ELF-1 (cell line): Measurements from ENCODE around the gene GRK4.
A peak's percentile ranks its signal among the peaks of the same experiment; 100 is the strongest.
"Not testable (repeated sequence)": the region's sequence is repeated elsewhere in the genome, so short reads cannot be mapped to it uniquely, and the experiment has no call there.

ENCODE experiments used
- DNase-seq: peaks from one replicate; pipeline ENCODE4 v3.0.0-alpha.2; 2016; ENCODE audit warnings: low read depth, low spot score

Gene GRK4

GRCh38 chr4:2930758-2931511, 32.4 kb upstream of the GRK4 start:
- no peak for DNase-seq

GRCh38 chr4:2931512-2932301, 31.7 kb upstream of the GRK4 start:
- no peak for DNase-seq

DNA sequence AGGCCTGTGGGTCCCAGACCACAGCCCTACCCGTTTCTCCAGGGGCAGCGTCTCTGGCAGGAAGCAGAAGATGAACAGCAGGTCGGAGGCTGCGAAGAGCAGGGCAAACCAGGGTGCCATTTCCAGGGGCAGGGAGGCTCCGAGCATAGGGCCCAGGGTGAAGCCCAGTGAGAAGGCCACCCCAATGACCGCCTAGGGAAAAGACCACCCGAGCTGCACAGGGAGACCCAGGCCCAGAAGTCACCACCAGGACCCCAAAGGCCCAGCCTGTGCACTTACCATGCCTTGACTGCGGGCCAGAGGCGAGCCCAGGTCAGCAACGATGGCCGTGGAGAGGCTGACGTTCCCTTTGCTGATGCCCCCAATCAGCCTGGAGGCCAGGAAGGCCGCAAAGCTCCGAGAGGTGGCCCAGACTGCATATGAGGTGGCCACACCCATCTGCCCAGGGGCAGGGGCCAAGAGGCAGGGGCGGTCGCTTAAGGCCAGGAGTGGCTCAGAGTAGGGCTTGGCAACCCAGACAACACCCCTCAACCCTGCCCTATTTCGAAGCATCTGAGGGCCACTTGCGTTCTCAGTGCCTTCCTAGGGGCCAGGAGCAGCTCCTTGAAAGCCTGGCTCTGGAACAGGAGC, 30.9 kb upstream of the GRK4 start:
- no peak for DNase-seq

DNA sequence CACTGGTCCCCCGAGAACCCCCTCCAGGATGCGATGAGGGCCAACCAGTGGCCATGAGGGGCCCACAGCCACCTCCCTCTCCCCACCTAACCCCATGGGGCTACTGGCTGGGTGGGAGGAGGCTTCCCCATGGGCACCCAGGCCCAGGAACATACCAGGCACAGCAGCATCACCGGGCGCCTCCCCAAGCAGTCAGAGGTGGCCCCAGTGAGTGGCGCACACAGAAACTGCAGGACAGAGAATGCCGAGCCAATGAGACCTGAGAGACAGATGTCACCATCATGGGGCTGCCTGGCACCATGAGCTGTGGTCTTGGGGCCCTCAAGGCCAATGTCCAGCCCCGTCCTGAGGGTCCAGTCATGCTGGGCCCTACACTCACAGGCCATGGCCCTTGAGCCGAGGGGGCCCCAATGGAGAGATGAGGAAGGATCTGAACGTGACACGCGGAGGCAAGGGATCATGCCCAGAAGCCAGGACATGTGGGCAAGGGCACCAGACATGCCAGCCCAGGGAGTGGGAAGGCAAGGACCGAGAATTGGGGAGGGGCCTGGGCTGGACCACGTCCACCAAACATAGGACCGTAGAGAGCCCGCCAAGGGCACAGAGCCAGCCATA, 30.3 kb upstream of the GRK4 start:
- DNase-seq = no peak

- DNase-seq = no peak
Observed at GRCh38 chr4:2933566-2934076, 29.8 kb upstream of the GRK4 start.

DNA sequence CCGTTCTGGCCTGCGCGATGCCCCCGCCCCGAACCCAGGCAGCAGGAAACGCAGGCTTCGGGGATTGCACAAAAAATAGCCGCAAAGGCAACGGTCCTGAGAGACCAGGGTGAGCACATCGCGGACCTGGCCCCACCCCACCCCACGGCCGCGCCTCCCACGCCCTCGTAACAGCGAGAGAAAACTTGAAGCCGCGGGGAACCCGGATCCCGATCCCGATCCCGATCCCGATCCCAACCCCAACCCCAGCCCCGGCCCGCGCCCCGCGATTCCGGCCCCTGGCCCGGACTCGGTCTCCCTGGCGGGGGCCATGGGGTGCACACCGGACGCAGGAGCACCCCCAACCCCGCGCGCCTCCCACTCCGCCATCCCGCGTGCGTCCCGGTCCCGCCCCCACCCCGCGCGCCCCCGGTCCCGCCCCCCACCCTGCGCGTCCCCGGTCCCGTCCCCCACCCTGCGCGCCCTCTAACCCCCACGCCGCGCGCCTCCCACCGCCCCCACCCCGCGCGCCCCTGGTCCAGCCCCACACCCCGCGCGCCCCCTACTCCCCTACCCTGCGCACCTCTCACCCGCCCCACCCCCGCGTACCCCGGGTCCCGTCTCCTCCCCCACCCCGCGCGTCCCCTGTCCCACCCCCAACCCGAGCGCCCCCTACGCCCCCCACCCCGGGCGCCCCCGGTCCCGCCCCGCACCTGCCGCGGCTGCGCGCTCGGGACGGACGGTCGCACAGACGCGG, 29.1 kb upstream of the GRK4 start:
- no peak for DNase-seq

GRCh38 chr4:2934813-2935761, 28.3 kb upstream of the GRK4 start:
- peak; percentile 94 for DNase-seq

DNA sequence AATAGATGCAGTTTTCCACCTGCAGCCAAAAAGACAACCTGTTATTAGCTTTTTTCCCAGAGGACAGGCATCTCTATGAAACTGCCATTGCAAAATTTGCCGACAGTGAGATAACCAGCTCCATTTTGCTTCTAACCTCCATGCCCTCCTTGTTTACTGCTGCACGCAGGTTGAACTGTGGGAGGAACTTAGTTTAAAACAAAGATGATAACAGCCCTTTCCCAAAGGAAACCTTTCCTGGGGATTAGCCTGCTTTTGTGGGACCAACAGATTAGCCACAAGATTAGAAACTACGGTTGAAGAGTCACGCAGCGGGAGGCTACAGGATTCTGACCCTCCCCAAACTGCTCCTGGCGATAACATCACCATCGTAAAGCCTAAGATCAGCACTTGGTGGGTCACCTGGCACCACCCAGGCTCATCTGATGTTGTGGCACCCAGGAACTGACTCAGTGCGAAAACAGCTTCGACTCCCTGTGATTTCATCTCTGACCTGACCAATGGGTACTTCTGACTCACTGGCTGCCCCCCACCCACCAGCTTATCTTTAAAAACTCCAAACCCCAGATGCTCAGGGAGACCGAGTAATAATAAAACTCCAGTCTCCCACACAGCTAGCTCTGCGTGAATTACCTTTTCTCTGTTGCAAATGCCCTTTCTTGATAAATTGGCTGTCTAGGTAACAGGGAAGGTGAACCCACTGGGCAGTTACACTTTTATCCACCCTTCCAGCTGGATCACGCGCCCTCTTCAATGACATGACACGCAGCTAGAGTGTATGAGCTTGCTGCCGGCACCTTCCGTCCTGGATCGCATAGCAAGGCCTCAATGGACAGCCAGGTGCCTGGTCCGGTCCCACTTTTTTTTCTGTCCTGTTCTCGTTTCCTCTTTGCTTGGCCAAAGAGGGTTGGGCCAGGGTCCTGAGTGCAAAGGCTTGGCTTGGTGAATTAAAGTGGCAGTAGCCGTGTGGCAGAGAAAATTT, 27.3 kb upstream of the GRK4 start:
- DNase-seq = no peak

DNA sequence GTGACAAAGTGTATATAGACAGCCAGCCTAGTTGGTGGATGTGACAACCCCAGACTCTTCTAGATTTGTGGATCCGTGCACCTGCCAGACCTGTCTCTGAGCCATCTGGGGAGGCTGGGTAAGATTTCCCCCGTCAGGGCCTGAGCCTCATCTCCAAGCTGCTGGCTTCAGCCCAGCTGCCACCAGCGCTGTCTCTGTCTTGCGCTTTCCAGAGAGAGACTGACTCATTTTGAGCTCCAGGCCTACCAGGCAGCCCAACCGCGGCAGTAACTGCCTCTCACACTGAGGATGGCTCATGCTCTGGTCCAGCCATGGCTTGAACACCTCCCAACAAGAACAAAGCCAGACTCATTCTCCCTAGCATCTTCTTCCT, 26.6 kb upstream of the GRK4 start:
- peak; percentile 44 for DNase-seq

GRCh38 chr4:2937146-2937857, 26.1 kb upstream of the GRK4 start:
- no peak for DNase-seq

- no peak for DNase-seq
Observed at GRCh38 chr4:2937986-2938385, 25.4 kb upstream of the GRK4 start.

GRCh38 chr4:2938411-2938810, 25.0 kb upstream of the GRK4 start:
- not testable (repeated sequence) for DNase-seq

- no peak for DNase-seq
Observed at GRCh38 chr4:2938906-2939305, 24.5 kb upstream of the GRK4 start.

GRCh38 chr4:2939383-2940243, 23.8 kb upstream of the GRK4 start:
- no peak for DNase-seq

GRCh38 chr4:2940267-2941137, 22.9 kb upstream of the GRK4 start:
- no peak for DNase-seq
